ENCODE results near the gene ARG2. TPM values are rescaled to one million over a fixed set of nuclear protein-coding genes. Genes with fewer than 3 reads are reported as not detected.

ARG2 gene
- total and polyA plus RNA-seq, 2 donors (not counting 1 experiment from before 2014, with no cell fraction given), result 1.9 to 8.4 TPM

GRCh38 chr14:67653651-67654280, 34.0 kb downstream of the ARG2 start:
- TF ChIP-seq, protein P1, sequence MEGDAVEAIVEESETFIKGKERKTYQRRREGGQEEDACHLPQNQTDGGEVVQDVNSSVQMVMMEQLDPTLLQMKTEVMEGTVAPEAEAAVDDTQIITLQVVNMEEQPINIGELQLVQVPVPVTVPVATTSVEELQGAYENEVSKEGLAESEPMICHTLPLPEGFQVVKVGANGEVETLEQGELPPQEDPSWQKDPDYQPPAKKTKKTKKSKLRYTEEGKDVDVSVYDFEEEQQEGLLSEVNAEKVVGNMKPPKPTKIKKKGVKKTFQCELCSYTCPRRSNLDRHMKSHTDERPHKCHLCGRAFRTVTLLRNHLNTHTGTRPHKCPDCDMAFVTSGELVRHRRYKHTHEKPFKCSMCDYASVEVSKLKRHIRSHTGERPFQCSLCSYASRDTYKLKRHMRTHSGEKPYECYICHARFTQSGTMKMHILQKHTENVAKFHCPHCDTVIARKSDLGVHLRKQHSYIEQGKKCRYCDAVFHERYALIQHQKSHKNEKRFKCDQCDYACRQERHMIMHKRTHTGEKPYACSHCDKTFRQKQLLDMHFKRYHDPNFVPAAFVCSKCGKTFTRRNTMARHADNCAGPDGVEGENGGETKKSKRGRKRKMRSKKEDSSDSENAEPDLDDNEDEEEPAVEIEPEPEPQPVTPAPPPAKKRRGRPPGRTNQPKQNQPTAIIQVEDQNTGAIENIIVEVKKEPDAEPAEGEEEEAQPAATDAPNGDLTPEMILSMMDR (conservative IDR thresholded peaks at IDR 0.05 in 1 of 2, IDR thresholded peaks at IDR 0.05 in 1 of 2; ENCODE audit: low read depth in 1 of 2, low read length in 2 of 2), result no peak
- no peak for TF ChIP-seq EZH2 (IDR thresholded peaks at IDR 0.05; ENCODE audit: low read length, missing control alignments)
- H3K4me3 ChIP-seq (replicated peaks in 1 of 4; ENCODE audit: control extremely low read depth in 1 of 4, insufficient read depth in 1 of 4, low read depth in 3 of 4, low read length in 4 of 4), result no peak overlapping the region
- H3K27ac ChIP-seq (ENCODE audit: insufficient read depth, low read length), result no peak overlapping the region
- H3K9me3 ChIP-seq (ENCODE audit: control insufficient read depth, insufficient read depth, low read depth, low read length), result no peaks in the 10 kb centered on the region
- peak in 1 of 2 donors; percentile 58 for DNase-seq (ENCODE audit: low read depth in 2 of 2)
- peaks cover 8% of the 10 kb centered on the region for H3K4me1 ChIP-seq (ENCODE audit: control insufficient read depth, extremely low read depth, insufficient read depth, low read length)
- H3K27me3 ChIP-seq (ENCODE audit: control insufficient read depth, insufficient read depth, low read length), result no peaks in the 10 kb centered on the region
- H3K4me2 ChIP-seq (ENCODE audit: extremely low read depth, insufficient read depth, low read length), result no peak overlapping the region
- H2AFZ ChIP-seq (ENCODE audit: low read length), result no peak overlapping the region
- H3K36me3 ChIP-seq (ENCODE audit: control insufficient read depth, insufficient read depth, low read length), result peaks cover 6% of the 10 kb centered on the region
- H3K9ac ChIP-seq (ENCODE audit: insufficient read depth, low read length), result no peak overlapping the region
- H3K79me2 ChIP-seq (ENCODE audit: control insufficient read depth, insufficient read depth, low read length), result no peaks in the 10 kb centered on the region
- peaks cover 1% of the 10 kb centered on the region for H4K20me1 ChIP-seq (ENCODE audit: control insufficient read depth, extremely low read depth, insufficient read depth, low read length)

GRCh38 chr14:67663633-67664032, 43.9 kb downstream of the ARG2 start:
- no peaks in the 10 kb centered on the region for H4K20me1 ChIP-seq (ENCODE audit: control insufficient read depth, extremely low read depth, insufficient read depth, low read length)
- peaks cover 19% of the 10 kb centered on the region for H3K79me2 ChIP-seq (ENCODE audit: control insufficient read depth, insufficient read depth, low read length)
- H3K4me2 ChIP-seq (ENCODE audit: extremely low read depth, insufficient read depth, low read length), result no peak overlapping the region
- H3K27me3 ChIP-seq (ENCODE audit: control insufficient read depth, insufficient read depth, low read length), result no peaks in the 10 kb centered on the region
- DNase-seq (ENCODE audit: low read depth in 2 of 2), result no peak
- no peaks in the 10 kb centered on the region for H3K36me3 ChIP-seq (ENCODE audit: control insufficient read depth, insufficient read depth, low read length)
- no peak for TF ChIP-seq EZH2 (IDR thresholded peaks at IDR 0.05; ENCODE audit: low read length, missing control alignments)
- TF ChIP-seq, protein P1 (conservative IDR thresholded peaks at IDR 0.05 in 1 of 2, IDR thresholded peaks at IDR 0.05 in 1 of 2; ENCODE audit: low read depth in 1 of 2, low read length in 2 of 2), result no peak
- no peak overlapping the region for H3K4me3 ChIP-seq (replicated peaks in 1 of 4; ENCODE audit: control extremely low read depth in 1 of 4, insufficient read depth in 1 of 4, low read depth in 3 of 4, low read length in 4 of 4)
- H3K9ac ChIP-seq (ENCODE audit: insufficient read depth, low read length), result no peak overlapping the region
- no peak overlapping the region for H3K27ac ChIP-seq (ENCODE audit: insufficient read depth, low read length)
- no peaks in the 10 kb centered on the region for H3K9me3 ChIP-seq (ENCODE audit: control insufficient read depth, insufficient read depth, low read depth, low read length)
- no peak overlapping the region for H2AFZ ChIP-seq (ENCODE audit: low read length)
- H3K4me1 ChIP-seq (ENCODE audit: control insufficient read depth, extremely low read depth, insufficient read depth, low read length), result peaks cover 2% of the 10 kb centered on the region

GRCh38 chr14:67665868-67666267, 46.1 kb downstream of the ARG2 start:
- no peak overlapping the region for H3K9ac ChIP-seq (ENCODE audit: insufficient read depth, low read length)
- H3K9me3 ChIP-seq (ENCODE audit: control insufficient read depth, insufficient read depth, low read depth, low read length), result no peaks in the 10 kb centered on the region
- H2AFZ ChIP-seq (ENCODE audit: low read length), result no peak overlapping the region
- H3K27ac ChIP-seq (ENCODE audit: insufficient read depth, low read length), result no peak overlapping the region
- H3K4me2 ChIP-seq (ENCODE audit: extremely low read depth, insufficient read depth, low read length), result no peak overlapping the region
- H3K79me2 ChIP-seq (ENCODE audit: control insufficient read depth, insufficient read depth, low read length), result peaks cover 35% of the 10 kb centered on the region
- TF ChIP-seq, protein P1 (conservative IDR thresholded peaks at IDR 0.05 in 1 of 2, IDR thresholded peaks at IDR 0.05 in 1 of 2; ENCODE audit: low read depth in 1 of 2, low read length in 2 of 2), result no peak
- no peak for TF ChIP-seq EZH2 (IDR thresholded peaks at IDR 0.05; ENCODE audit: low read length, missing control alignments)
- H4K20me1 ChIP-seq (ENCODE audit: control insufficient read depth, extremely low read depth, insufficient read depth, low read length), result no peaks in the 10 kb centered on the region
- no peaks in the 10 kb centered on the region for H3K27me3 ChIP-seq (ENCODE audit: control insufficient read depth, insufficient read depth, low read length)
- no peak overlapping the region for H3K4me3 ChIP-seq (replicated peaks in 1 of 4; ENCODE audit: control extremely low read depth in 1 of 4, insufficient read depth in 1 of 4, low read depth in 3 of 4, low read length in 4 of 4)
- H3K4me1 ChIP-seq (ENCODE audit: control insufficient read depth, extremely low read depth, insufficient read depth, low read length), result peaks cover 2% of the 10 kb centered on the region
- no peaks in the 10 kb centered on the region for H3K36me3 ChIP-seq (ENCODE audit: control insufficient read depth, insufficient read depth, low read length)
- DNase-seq (ENCODE audit: low read depth in 2 of 2), result peak; percentile 49 to 55

Data from fibroblast of lung (primary cell).